Activated T-helper 2 cell treated with anti-CD3 and anti-CD28 coated beads, Interferon-gamma antibody, Interleukin-2, Interleukin-4, amounts not matched to agents 10 μg/mL and 5 μg/mL and 100 μg/mL, durations not matched to agents 14 hours and 24 hours and 36 hours (primary cell): ENCODE results near the gene TEX11. TPM values are rescaled to one million over a fixed set of nuclear protein-coding genes. Genes with fewer than 3 reads are reported as not detected.
"Not testable (repeated sequence)": the region's sequence is repeated elsewhere in the genome, so short reads cannot be mapped to it uniquely, and the experiment has no call there.

Experiments
- DNase-seq: peaks from one replicate; pipeline ENCODE4 v3.0.0; 2021; ENCODE audit warnings: low spot score
- H3K27ac Mint-ChIP-seq: one replicate; pipeline ENCODE4 v1.8.0; 2021; ENCODE audit warnings: mixed read lengths
- H3K27me3 Mint-ChIP-seq: one replicate; pipeline ENCODE4 v1.8.0; 2021; ENCODE audit warnings: low read depth, mixed read lengths
- H3K36me3 Mint-ChIP-seq: one replicate; pipeline ENCODE4 v1.8.0; 2021; ENCODE audit warnings: low read depth, mixed read lengths
- H3K4me1 Mint-ChIP-seq: one replicate; pipeline ENCODE4 v1.8.0; 2021; ENCODE audit warnings: low read depth, mixed read lengths
- H3K4me3 Mint-ChIP-seq: one replicate; pipeline ENCODE4 v1.8.0; 2021; ENCODE audit warnings: low read depth, mild to moderate bottlenecking, moderate library complexity, mixed read lengths
- H3K9me3 Mint-ChIP-seq: one replicate; pipeline ENCODE4 v1.8.0; 2021; ENCODE audit warnings: mixed read lengths
- intact Hi-C: fragments of 100-400 bp; cut with micrococcal nuclease; formaldehyde crosslinking; loops from one replicate; pipeline ENCODE4 v1.15.1; 2023
- total RNA-seq: library from RNA; stranded (reverse); gene quantifications from 2 replicates; pipeline ENCODE4 v1.2.3, GENCODE V29; 2022

TEX11 gene
- total RNA-seq, 1 donor from 2014 or later = not detected

DNA sequence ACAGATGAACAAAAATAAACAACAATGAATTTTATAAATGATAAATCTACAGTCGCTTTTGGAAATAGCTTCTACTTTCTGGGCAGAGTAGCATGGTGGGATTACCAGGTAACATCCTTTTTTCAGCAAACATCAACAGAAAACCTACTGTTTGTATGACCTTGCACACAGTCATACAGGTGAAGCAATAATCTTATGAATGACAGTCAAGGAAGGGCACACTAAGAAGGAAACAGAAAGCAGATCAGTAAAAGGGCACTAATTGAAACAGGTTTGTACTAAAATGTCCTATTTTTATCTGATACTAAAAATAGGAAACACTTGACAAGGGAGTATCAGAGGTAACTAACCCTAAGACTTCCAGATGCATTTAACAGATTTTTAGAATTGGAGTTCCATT is 355.0 kb downstream of the TEX11 start:
- no peak overlapping the region for H3K4me3 Mint-ChIP-seq
- intact Hi-C loops = no loop called here
- no peaks in the 10 kb centered on the region for H3K9me3 Mint-ChIP-seq
- H3K27me3 Mint-ChIP-seq = peaks cover 2% of the 10 kb centered on the region
- H3K4me1 Mint-ChIP-seq = peaks cover 13% of the 10 kb centered on the region
- H3K27ac Mint-ChIP-seq = no peak overlapping the region
- no peaks in the 10 kb centered on the region for H3K36me3 Mint-ChIP-seq
- no peak for DNase-seq

DNA sequence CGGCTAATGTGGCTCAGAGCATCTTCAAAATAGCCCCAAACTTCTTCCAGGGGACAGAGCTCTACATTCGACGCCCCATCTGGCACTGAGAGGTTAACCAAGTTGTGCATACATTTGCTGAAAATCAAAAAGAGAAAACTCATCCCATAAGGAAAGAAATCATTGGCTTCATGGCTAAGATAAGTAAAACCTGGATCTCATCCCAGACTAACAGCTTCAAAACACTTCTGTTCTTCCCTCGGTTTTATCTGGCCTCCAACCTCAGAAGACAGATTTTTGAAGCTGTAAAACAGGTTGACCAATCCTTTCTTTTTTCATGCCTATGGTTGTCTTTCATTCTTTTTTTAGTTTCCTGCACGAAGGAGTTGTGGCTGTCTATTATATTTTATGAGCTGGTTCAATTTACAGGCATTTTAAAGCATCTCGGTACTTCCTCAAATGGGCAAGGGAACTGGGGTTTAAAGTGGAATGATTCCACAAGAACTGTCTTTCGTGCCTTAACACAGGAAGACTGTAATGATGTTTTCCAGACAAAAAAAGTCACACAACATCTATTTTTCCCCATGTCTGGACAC is 356.3 kb downstream of the TEX11 start:
- Mint-ChIP-seq H3K27ac (no peak overlapping the region), H3K36me3 (no peaks in the 10 kb centered on the region), H3K4me3 (no peak overlapping the region), H3K4me1 (peaks cover 13% of the 10 kb centered on the region), H3K9me3 (no peaks in the 10 kb centered on the region), H3K27me3 (no peaks in the 10 kb centered on the region)
- DNase-seq = no peak
- intact Hi-C loops = no loop called here

DNA sequence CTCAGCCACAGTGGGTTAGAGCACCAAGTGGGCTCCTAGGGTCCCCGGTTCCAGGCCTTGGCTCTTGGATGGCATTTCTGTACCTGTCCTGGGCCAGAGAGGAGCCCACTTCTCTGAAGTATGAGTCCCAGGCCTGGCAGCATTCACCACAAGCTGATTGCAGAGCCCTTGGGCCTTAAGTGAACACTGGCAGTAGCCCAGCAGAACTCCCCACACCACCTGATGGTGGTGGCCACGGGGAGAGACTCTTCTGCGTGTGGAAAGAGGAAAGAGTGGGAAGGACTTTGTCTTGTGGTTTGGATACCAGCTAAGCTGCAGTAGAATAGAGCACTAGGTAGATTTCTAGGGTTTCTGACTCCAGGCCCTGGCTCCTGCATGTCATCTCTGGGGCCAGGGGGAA is 359.1 kb downstream of the TEX11 start:
- Mint-ChIP-seq H3K4me3 (no peak overlapping the region), H3K36me3 (no peaks in the 10 kb centered on the region), H3K27ac (no peak overlapping the region), H3K4me1 (peaks cover 13% of the 10 kb centered on the region), H3K27me3 (peaks cover 2% of the 10 kb centered on the region), H3K9me3 (no peaks in the 10 kb centered on the region)
- DNase-seq = no peak
- intact Hi-C loops = no loop called here

DNA sequence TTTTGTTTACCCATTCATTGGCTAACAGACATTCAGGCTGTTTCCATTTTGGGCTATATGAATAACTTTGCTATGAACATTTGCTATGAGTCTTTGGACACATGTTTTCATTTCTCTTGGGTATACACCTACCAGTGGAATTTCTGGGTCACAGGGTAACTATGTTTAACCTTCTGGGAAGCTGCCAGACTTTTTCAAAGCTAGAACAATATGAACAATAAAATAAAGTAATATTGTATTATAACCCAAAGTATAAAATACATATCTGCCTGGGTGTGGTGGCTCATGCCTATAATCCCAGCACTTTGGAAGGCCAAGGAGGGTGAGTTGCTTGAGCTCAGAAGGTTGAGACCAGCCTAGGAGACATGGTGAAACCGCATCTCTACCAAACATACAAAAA is 373.3 kb downstream of the TEX11 start:
- no peak overlapping the region for H3K27ac Mint-ChIP-seq
- no peaks in the 10 kb centered on the region for H3K36me3 Mint-ChIP-seq
- peaks cover 11% of the 10 kb centered on the region for H3K27me3 Mint-ChIP-seq
- no peaks in the 10 kb centered on the region for H3K9me3 Mint-ChIP-seq
- DNase-seq = no peak
- intact Hi-C loops = no loop called here
- H3K4me3 Mint-ChIP-seq = no peak overlapping the region
- no peaks in the 10 kb centered on the region for H3K4me1 Mint-ChIP-seq

DNA sequence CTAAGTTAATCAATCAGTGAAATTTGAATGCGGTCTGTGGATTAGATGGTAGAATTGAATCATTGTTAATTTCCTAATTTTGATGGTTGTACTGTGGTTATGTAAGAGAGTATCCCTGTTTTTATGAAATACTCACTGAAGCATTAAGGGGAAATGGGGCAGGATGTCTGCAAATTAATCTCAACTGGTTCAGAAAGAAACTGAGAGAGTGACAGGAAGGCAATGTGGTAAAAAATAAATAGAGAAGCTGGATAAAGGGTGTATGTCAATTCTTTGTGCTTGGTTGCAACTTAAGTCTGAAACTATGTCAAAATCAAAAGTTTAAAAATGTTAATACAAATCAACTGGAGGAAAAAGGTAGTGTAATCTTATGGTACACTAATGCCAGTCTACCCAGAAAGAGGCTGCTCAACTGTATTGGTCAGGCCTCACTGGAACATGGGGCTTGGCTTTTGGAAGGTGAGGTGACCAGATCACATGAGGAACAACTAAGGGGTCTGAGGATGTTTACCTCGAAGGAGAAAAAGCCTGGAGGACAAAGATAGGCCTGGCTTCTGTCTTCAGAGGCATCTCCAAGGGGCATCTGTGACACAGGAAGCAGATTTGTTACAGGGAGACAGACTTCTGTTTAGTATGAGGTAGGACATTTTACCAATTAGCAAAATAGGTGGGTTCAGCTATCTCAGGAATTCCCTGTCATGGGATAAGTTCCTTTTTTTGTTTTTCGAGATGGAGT is 380.7 kb downstream of the TEX11 start:
- no peak overlapping the region for H3K4me3 Mint-ChIP-seq
- no peaks in the 10 kb centered on the region for H3K36me3 Mint-ChIP-seq
- intact Hi-C loops = no loop called here
- peaks cover 9% of the 10 kb centered on the region for H3K4me1 Mint-ChIP-seq
- no peak overlapping the region for H3K27ac Mint-ChIP-seq
- DNase-seq = no peak
- H3K27me3 Mint-ChIP-seq = no peaks in the 10 kb centered on the region
- H3K9me3 Mint-ChIP-seq = no peaks in the 10 kb centered on the region

DNA sequence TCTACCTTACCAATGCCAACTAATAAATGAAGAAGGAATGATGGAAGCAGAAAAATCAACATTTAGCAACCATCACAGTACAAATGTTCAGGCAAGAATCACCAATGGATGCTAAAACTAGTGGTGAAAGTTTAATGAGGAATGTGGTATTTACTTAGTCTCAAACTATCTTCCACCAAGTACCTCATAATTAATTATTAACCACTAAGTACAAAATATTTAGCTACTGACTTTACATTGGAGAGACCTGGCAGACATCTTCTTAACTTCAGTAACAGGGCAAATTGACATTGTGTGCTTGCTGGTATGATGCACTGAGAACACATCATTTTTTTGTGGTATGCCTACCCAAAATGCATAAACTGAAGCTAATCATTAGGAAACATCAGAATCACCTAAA is 381.5 kb downstream of the TEX11 start:
- Mint-ChIP-seq H3K27me3 (no peaks in the 10 kb centered on the region), H3K27ac (no peak overlapping the region), H3K9me3 (no peaks in the 10 kb centered on the region), H3K36me3 (no peaks in the 10 kb centered on the region), H3K4me1 (peaks cover 9% of the 10 kb centered on the region), H3K4me3 (no peak overlapping the region)
- DNase-seq = no peak
- intact Hi-C loops = no loop called here

DNA sequence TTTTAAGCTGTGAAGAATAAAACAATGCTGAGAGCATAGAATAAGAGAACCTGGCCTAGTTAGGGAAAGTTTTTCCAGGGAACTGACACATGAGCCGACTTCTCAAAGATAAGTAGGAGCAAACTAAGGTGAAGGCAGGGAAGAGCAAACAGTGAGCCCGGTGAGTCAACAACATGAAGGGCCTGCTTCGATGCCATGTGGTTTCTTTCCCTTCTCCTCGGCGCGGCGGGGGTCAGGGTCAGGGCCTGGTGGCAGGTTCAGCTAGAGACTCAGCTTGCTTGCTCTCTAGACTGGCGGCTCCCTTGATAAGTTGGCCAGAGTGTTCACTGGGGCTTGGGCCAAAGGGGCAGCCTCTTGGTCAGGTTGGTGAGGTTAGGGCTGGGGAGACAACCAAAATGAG is 382.8 kb downstream of the TEX11 start:
- Mint-ChIP-seq H3K27me3 (no peaks in the 10 kb centered on the region), H3K9me3 (no peaks in the 10 kb centered on the region), H3K4me1 (peaks cover 9% of the 10 kb centered on the region), H3K36me3 (no peaks in the 10 kb centered on the region), H3K4me3 (no peak overlapping the region), H3K27ac (no peak overlapping the region)
- intact Hi-C loops = no loop called here
- no peak for DNase-seq

DNA sequence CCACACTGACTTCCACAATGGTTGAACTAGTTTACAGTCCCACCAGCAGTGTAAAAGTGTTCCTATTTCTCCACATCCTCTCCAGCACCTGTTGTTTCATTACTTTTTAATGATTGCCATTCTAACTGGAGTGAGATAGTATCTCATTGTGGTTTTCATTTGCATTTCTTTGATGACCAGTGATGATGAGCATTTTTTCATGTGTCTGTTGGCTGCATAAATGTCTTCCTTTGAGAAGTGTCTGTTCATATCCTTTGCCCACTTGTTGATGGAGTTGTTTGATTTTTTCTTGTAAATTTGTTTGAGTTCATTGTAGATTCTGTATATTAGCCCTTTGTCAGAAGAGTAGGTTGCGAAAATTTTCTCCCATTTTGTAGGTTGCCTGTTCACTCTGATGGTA is 392.8 kb downstream of the TEX11 start:
- intact Hi-C loops, H3K36me3 Mint-ChIP-seq, H3K27me3 Mint-ChIP-seq, H3K27ac Mint-ChIP-seq, DNase-seq, H3K4me3 Mint-ChIP-seq, H3K4me1 Mint-ChIP-seq, H3K9me3 Mint-ChIP-seq: not testable (repeated sequence)

DNA sequence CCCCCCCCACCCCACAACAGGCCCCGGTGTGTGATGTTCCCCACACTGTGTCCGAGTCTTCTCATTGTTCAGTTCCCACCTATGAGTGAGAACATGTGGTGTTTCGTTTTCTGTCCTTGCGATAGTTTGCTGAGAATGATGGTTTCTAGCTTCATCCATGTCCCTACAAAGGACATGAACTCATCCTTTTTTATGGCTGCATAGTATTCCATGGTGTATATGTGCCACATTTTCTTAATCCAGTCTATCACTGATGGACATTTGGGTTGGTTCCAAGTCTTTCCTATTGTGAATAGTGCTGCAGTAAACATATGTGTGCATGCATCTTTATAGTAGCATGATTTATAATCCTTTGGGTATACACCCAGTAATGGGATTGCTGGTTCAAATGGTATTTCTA is 393.2 kb downstream of the TEX11 start:
- H3K27me3 Mint-ChIP-seq, intact Hi-C loops, H3K27ac Mint-ChIP-seq, H3K9me3 Mint-ChIP-seq, H3K4me1 Mint-ChIP-seq, H3K4me3 Mint-ChIP-seq, DNase-seq, H3K36me3 Mint-ChIP-seq: not testable (repeated sequence)

DNA sequence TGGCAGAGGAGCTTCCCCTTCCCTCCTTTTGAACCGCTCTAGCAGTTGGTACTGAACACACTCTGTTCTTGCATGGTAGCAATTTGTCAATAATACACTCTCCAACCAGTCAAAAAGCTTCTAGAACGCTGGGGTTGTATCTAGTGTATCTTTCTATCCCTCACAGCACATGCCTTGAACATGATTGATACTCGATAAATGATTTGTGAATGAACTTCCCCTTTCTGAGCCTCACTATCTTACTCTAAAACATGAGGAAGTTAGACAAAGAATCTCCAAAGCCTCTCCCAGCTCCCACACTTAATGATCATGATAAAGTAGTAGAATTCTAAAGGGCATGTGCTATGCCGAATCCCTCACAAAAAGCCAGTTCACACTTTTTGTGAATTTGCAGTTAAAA is 399.4 kb downstream of the TEX11 start:
- peak overlapping the region; percentile 84 for H3K27ac Mint-ChIP-seq
- no peak for DNase-seq
- no peaks in the 10 kb centered on the region for H3K27me3 Mint-ChIP-seq
- intact Hi-C loops = loop anchor here (2.0 kb wide), 2 partner anchors 52 to 148 kb away; no protein-coding TSS in a partner anchor
- peaks cover 3% of the 10 kb centered on the region for H3K36me3 Mint-ChIP-seq
- peaks cover 34% of the 10 kb centered on the region for H3K4me1 Mint-ChIP-seq
- no peaks in the 10 kb centered on the region for H3K9me3 Mint-ChIP-seq
- H3K4me3 Mint-ChIP-seq = no peak overlapping the region

DNA sequence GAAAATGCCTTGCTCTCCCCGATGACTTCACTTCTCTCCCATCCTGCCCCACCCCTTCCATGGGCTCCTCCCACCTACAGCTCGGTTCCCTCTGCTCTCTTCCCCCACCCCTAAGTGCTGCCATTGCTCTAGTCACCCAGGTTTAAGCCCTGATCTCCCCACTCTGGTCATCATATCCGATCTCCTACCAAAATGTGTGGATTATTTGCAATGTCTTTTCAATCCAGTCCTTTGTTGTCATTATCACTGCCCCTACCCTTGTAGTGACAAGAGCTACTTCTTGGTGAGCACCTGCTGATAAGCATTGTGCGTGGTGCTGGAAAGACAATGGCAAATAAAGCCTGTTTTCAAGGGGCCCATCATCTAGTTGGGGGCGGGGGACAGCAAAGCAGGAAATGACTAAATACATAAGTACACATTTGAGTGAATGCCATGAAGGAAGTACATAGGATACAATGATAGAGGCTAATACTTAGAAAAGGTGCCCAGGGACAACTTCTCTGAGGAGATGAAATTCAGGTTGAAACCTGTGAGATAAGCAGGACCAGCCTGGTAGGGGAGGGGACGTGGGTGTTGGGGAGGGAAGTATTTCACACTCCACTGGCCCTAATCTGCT is 400.1 kb downstream of the TEX11 start:
- peak; percentile 9 for DNase-seq
- H3K27ac Mint-ChIP-seq = peak overlapping the region; percentile 84
- intact Hi-C loops = loop anchor here (2.0 kb wide), 2 partner anchors 52 to 148 kb away; no protein-coding TSS in a partner anchor
- peak overlapping the region; percentile 14 for H3K4me3 Mint-ChIP-seq
- H3K4me1 Mint-ChIP-seq = peaks cover 35% of the 10 kb centered on the region
- H3K27me3 Mint-ChIP-seq = no peaks in the 10 kb centered on the region
- H3K36me3 Mint-ChIP-seq = peaks cover 3% of the 10 kb centered on the region
- no peaks in the 10 kb centered on the region for H3K9me3 Mint-ChIP-seq

DNA sequence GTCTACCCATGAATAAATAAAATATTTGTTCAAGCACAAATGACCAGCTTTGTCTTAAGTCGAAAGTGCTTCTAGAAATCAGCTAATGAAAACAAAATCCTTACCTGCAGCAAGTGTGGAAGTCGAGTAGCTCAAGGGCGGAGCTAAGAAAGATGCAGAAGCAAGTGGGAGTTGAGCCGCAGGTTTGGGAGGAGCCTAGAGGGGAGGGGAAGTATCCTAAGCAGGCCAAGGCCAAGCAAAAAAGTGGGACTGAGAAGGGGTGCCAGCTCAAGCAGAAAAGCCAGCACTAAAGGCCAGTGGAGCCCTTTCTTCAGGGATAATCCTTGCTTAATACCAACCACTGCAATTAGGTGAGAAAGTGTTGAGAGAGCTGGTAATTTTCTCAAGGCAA is 403.1 kb downstream of the TEX11 start:
- no peak overlapping the region for H3K4me3 Mint-ChIP-seq
- intact Hi-C loops = no loop called here
- no peak for DNase-seq
- H3K4me1 Mint-ChIP-seq = peaks cover 35% of the 10 kb centered on the region
- peaks cover 11% of the 10 kb centered on the region for H3K36me3 Mint-ChIP-seq
- H3K9me3 Mint-ChIP-seq = no peaks in the 10 kb centered on the region
- peak overlapping the region; percentile 50 for H3K27ac Mint-ChIP-seq
- no peaks in the 10 kb centered on the region for H3K27me3 Mint-ChIP-seq

DNA sequence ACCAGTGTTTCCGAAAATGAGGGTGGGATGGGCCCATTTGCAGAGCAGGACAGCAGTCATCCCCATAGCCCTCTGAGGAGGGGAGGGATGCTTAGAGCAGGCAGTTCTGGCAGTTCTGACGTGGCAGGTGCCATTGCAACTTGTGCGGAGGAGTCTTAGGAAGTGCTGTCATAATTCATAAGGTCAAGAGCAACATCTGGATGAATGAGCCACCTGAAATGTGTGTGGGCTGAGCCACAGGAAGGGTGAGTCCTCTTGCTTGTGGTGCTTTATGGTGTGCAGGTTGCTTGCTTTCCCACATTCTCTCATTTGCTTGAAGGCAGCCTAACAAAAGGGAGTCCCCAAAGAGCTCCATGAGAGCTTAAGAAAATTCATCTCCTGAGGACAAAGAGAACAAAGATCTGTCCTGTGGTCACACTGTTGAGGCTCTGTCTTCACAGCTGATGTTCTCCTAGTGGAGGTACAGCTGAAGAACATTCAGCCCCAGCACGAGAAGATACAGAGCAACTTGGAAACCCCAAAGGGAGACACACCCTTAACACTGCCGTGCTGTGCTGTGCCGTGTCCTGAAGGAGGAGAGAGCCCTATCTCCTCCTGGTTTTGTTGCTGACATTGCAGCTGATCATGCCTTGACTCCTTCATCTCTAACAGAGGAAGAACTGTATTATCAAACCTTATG is 403.6 kb downstream of the TEX11 start:
- Mint-ChIP-seq H3K4me1 (peaks cover 34% of the 10 kb centered on the region), H3K9me3 (no peaks in the 10 kb centered on the region), H3K27ac (peak overlapping the region; percentile 50), H3K4me3 (no peak overlapping the region), H3K27me3 (no peaks in the 10 kb centered on the region), H3K36me3 (peaks cover 12% of the 10 kb centered on the region)
- DNase-seq = no peak
- intact Hi-C loops = no loop called here
